NCI-H146 (cell line): ENCODE data around the gene AMER2.

ENCODE experiments used
- DNase-seq: peaks from one replicate; lab custom pipeline; 2025; lab: John Stamatoyannopoulos, UW

AMER2 gene

GRCh38 chr13:25151626-25152195 is 20.4 kb downstream of the AMER2 start:
- DNase-seq, result no peak

- no peak for DNase-seq
Observed at GRCh38 chr13:25149711-25150110, 22.4 kb downstream of the AMER2 start.

GRCh38 chr13:25148402-25148771 is 23.7 kb downstream of the AMER2 start:
- no peak for DNase-seq

- no peak for DNase-seq
Observed at GRCh38 chr13:25147638-25148401, 24.3 kb downstream of the AMER2 start.

GRCh38 chr13:25143706-25144105 is 28.4 kb downstream of the AMER2 start:
- no peak for DNase-seq

GRCh38 chr13:25141042-25141441 is 31.0 kb downstream of the AMER2 start:
- no peak for DNase-seq

- DNase-seq, result no peak
Observed at GRCh38 chr13:25137788-25138115, 34.3 kb downstream of the AMER2 start.

- peak; percentile 85 for DNase-seq
Observed at GRCh38 chr13:25136880-25137787, 35.0 kb downstream of the AMER2 start.

GRCh38 chr13:25135896-25136295 is 36.2 kb downstream of the AMER2 start:
- no peak for DNase-seq

GRCh38 chr13:25132751-25133390 is 39.2 kb downstream of the AMER2 start:
- DNase-seq, result no peak

- no peak for DNase-seq
Observed at GRCh38 chr13:25131881-25132420, 40.1 kb downstream of the AMER2 start.

- DNase-seq, result no peak
Observed at GRCh38 chr13:25130944-25131343, 41.1 kb downstream of the AMER2 start.

- DNase-seq, result no peak
Observed at GRCh38 chr13:25118378-25118905, 53.6 kb downstream of the AMER2 start.

- no peak for DNase-seq
Observed at GRCh38 chr13:25117312-25117711, 54.8 kb downstream of the AMER2 start.

- DNase-seq, result no peak
Observed at GRCh38 chr13:25116044-25116443, 56.0 kb downstream of the AMER2 start.

GRCh38 chr13:25114220-25114619 is 57.9 kb downstream of the AMER2 start:
- peak; percentile 78 for DNase-seq

GRCh38 chr13:25112695-25113255 is 59.3 kb downstream of the AMER2 start:
- DNase-seq, result no peak
